ENCODE results near the gene OMD.

DNA sequence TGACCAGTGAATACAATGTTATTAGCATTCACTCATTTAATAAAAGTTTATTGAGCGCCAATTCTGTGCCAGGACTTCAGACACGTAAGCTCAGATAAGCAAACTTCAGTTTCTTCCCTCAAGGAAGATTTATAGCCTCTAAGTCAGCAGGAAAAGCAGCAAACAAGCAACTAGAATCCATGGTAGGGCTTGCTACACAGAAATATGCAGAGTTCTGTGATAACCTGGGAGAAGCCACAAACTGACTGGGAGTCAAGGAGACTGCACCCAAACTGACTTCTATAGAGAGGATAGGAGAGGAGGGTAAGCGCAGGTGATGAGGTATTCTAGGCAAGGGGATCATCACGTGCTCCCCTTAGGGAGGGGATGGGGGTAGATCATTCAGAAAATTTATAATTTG is 18.5 kb downstream of the OMD start:
- TF ChIP-seq, protein P1, sequence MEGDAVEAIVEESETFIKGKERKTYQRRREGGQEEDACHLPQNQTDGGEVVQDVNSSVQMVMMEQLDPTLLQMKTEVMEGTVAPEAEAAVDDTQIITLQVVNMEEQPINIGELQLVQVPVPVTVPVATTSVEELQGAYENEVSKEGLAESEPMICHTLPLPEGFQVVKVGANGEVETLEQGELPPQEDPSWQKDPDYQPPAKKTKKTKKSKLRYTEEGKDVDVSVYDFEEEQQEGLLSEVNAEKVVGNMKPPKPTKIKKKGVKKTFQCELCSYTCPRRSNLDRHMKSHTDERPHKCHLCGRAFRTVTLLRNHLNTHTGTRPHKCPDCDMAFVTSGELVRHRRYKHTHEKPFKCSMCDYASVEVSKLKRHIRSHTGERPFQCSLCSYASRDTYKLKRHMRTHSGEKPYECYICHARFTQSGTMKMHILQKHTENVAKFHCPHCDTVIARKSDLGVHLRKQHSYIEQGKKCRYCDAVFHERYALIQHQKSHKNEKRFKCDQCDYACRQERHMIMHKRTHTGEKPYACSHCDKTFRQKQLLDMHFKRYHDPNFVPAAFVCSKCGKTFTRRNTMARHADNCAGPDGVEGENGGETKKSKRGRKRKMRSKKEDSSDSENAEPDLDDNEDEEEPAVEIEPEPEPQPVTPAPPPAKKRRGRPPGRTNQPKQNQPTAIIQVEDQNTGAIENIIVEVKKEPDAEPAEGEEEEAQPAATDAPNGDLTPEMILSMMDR (IDR thresholded peaks at IDR 0.05): no peak
- TF ChIP-seq EP300 (IDR thresholded peaks at IDR 0.05): no peak

All from upper lobe of left lung (tissue), 4 donors.